ENCODE results near the gene PLPP4.

PLPP4 gene

GRCh38 chr10:120543291-120543690, 86.3 kb downstream of the PLPP4 start:
- no peak overlapping the region for H3K4me3 Mint-ChIP-seq
- no peak overlapping the region for H3K27ac Mint-ChIP-seq
- no peaks in the 10 kb centered on the region for H3K4me1 Mint-ChIP-seq (ENCODE audit: low read depth)
- no peaks in the 10 kb centered on the region for H3K36me3 Mint-ChIP-seq
- no peaks in the 10 kb centered on the region for H3K9me3 Mint-ChIP-seq (ENCODE audit: low read depth)
- peaks cover 1% of the 10 kb centered on the region for H3K27me3 Mint-ChIP-seq

GRCh38 chr10:120548210-120548609, 91.2 kb downstream of the PLPP4 start:
- Mint-ChIP-seq H3K9me3 (ENCODE audit: low read depth) (no peaks in the 10 kb centered on the region), H3K4me1 (ENCODE audit: low read depth) (no peaks in the 10 kb centered on the region), H3K27ac (no peak overlapping the region), H3K4me3 (no peak overlapping the region), H3K36me3 (no peaks in the 10 kb centered on the region), H3K27me3 (no peaks in the 10 kb centered on the region)

- Mint-ChIP-seq H3K36me3 (no peaks in the 10 kb centered on the region), H3K4me3 (no peak overlapping the region), H3K27me3 (no peaks in the 10 kb centered on the region), H3K9me3 (ENCODE audit: low read depth) (peaks cover 11% of the 10 kb centered on the region), H3K4me1 (ENCODE audit: low read depth) (no peaks in the 10 kb centered on the region), H3K27ac (no peak overlapping the region)
Measured at GRCh38 chr10:120552262-120552661, 95.2 kb downstream of the PLPP4 start.

- Mint-ChIP-seq H3K4me1 (ENCODE audit: low read depth) (no peaks in the 10 kb centered on the region), H3K4me3 (no peak overlapping the region), H3K27me3 (no peaks in the 10 kb centered on the region), H3K27ac (no peak overlapping the region), H3K36me3 (no peaks in the 10 kb centered on the region), H3K9me3 (ENCODE audit: low read depth) (peaks cover 11% of the 10 kb centered on the region)
Measured at GRCh38 chr10:120553911-120554310, 96.9 kb downstream of the PLPP4 start.

GRCh38 chr10:120555436-120555835, 98.4 kb downstream of the PLPP4 start:
- no peaks in the 10 kb centered on the region for H3K36me3 Mint-ChIP-seq
- no peak overlapping the region for H3K27ac Mint-ChIP-seq
- no peaks in the 10 kb centered on the region for H3K27me3 Mint-ChIP-seq
- no peak overlapping the region for H3K4me3 Mint-ChIP-seq
- no peaks in the 10 kb centered on the region for H3K4me1 Mint-ChIP-seq (ENCODE audit: low read depth)
- peaks cover 11% of the 10 kb centered on the region for H3K9me3 Mint-ChIP-seq (ENCODE audit: low read depth)

- peaks cover 11% of the 10 kb centered on the region for H3K9me3 Mint-ChIP-seq (ENCODE audit: low read depth)
- no peaks in the 10 kb centered on the region for H3K27me3 Mint-ChIP-seq
- no peaks in the 10 kb centered on the region for H3K36me3 Mint-ChIP-seq
- no peak overlapping the region for H3K4me3 Mint-ChIP-seq
- H3K4me1 Mint-ChIP-seq (ENCODE audit: low read depth): no peaks in the 10 kb centered on the region
- H3K27ac Mint-ChIP-seq: no peak overlapping the region
Measured at GRCh38 chr10:120555842-120556532, 99.0 kb downstream of the PLPP4 start.

GRCh38 chr10:120557311-120557710, 100.3 kb downstream of the PLPP4 start:
- Mint-ChIP-seq H3K27me3 (no peaks in the 10 kb centered on the region), H3K9me3 (ENCODE audit: low read depth) (peaks cover 11% of the 10 kb centered on the region), H3K27ac (no peak overlapping the region), H3K36me3 (no peaks in the 10 kb centered on the region), H3K4me3 (no peak overlapping the region), H3K4me1 (ENCODE audit: low read depth) (no peaks in the 10 kb centered on the region)

GRCh38 chr10:120559800-120560199, 102.8 kb downstream of the PLPP4 start:
- Mint-ChIP-seq H3K36me3 (no peaks in the 10 kb centered on the region), H3K27me3 (no peaks in the 10 kb centered on the region), H3K9me3 (ENCODE audit: low read depth) (peaks cover 3% of the 10 kb centered on the region), H3K4me3 (no peak overlapping the region), H3K4me1 (ENCODE audit: low read depth) (no peaks in the 10 kb centered on the region), H3K27ac (no peak overlapping the region)

GRCh38 chr10:120562956-120563355, 105.9 kb downstream of the PLPP4 start:
- no peaks in the 10 kb centered on the region for H3K4me1 Mint-ChIP-seq (ENCODE audit: low read depth)
- no peaks in the 10 kb centered on the region for H3K36me3 Mint-ChIP-seq
- no peaks in the 10 kb centered on the region for H3K27me3 Mint-ChIP-seq
- no peak overlapping the region for H3K27ac Mint-ChIP-seq
- H3K9me3 Mint-ChIP-seq (ENCODE audit: low read depth): no peaks in the 10 kb centered on the region
- no peak overlapping the region for H3K4me3 Mint-ChIP-seq

GRCh38 chr10:120570418-120570817, 113.4 kb downstream of the PLPP4 start:
- Mint-ChIP-seq H3K4me1 (ENCODE audit: low read depth) (no peaks in the 10 kb centered on the region), H3K4me3 (no peak overlapping the region), H3K36me3 (no peaks in the 10 kb centered on the region), H3K9me3 (ENCODE audit: low read depth) (no peaks in the 10 kb centered on the region), H3K27ac (no peak overlapping the region), H3K27me3 (peaks cover 2% of the 10 kb centered on the region)

GRCh38 chr10:120571266-120571665, 114.2 kb downstream of the PLPP4 start:
- H3K4me1 Mint-ChIP-seq (ENCODE audit: low read depth): no peaks in the 10 kb centered on the region
- H3K36me3 Mint-ChIP-seq: no peaks in the 10 kb centered on the region
- H3K27me3 Mint-ChIP-seq: peaks cover 2% of the 10 kb centered on the region
- no peaks in the 10 kb centered on the region for H3K9me3 Mint-ChIP-seq (ENCODE audit: low read depth)
- no peak overlapping the region for H3K27ac Mint-ChIP-seq
- no peak overlapping the region for H3K4me3 Mint-ChIP-seq

- no peak overlapping the region for H3K4me3 Mint-ChIP-seq
- H3K9me3 Mint-ChIP-seq (ENCODE audit: low read depth): no peaks in the 10 kb centered on the region
- peaks cover 2% of the 10 kb centered on the region for H3K27me3 Mint-ChIP-seq
- H3K4me1 Mint-ChIP-seq (ENCODE audit: low read depth): no peaks in the 10 kb centered on the region
- no peaks in the 10 kb centered on the region for H3K36me3 Mint-ChIP-seq
- H3K27ac Mint-ChIP-seq: no peak overlapping the region
Measured at GRCh38 chr10:120572307-120572706, 115.3 kb downstream of the PLPP4 start.

GRCh38 chr10:120573355-120573754, 116.3 kb downstream of the PLPP4 start:
- H3K4me3 Mint-ChIP-seq: no peak overlapping the region
- no peaks in the 10 kb centered on the region for H3K4me1 Mint-ChIP-seq (ENCODE audit: low read depth)
- H3K27me3 Mint-ChIP-seq: peaks cover 2% of the 10 kb centered on the region
- H3K36me3 Mint-ChIP-seq: no peaks in the 10 kb centered on the region
- no peak overlapping the region for H3K27ac Mint-ChIP-seq
- H3K9me3 Mint-ChIP-seq (ENCODE audit: low read depth): no peaks in the 10 kb centered on the region

- H3K27ac Mint-ChIP-seq: no peak overlapping the region
- no peaks in the 10 kb centered on the region for H3K36me3 Mint-ChIP-seq
- no peaks in the 10 kb centered on the region for H3K9me3 Mint-ChIP-seq (ENCODE audit: low read depth)
- H3K27me3 Mint-ChIP-seq: peaks cover 2% of the 10 kb centered on the region
- H3K4me1 Mint-ChIP-seq (ENCODE audit: low read depth): no peaks in the 10 kb centered on the region
- H3K4me3 Mint-ChIP-seq: no peak overlapping the region
Measured at GRCh38 chr10:120574981-120575380, 118.0 kb downstream of the PLPP4 start.

GRCh38 chr10:120575411-120575810, 118.4 kb downstream of the PLPP4 start:
- H3K9me3 Mint-ChIP-seq (ENCODE audit: low read depth): no peaks in the 10 kb centered on the region
- no peaks in the 10 kb centered on the region for H3K4me1 Mint-ChIP-seq (ENCODE audit: low read depth)
- H3K4me3 Mint-ChIP-seq: no peak overlapping the region
- H3K36me3 Mint-ChIP-seq: no peaks in the 10 kb centered on the region
- no peak overlapping the region for H3K27ac Mint-ChIP-seq
- peaks cover 2% of the 10 kb centered on the region for H3K27me3 Mint-ChIP-seq

GRCh38 chr10:120578134-120578533, 121.1 kb downstream of the PLPP4 start:
- H3K27me3 Mint-ChIP-seq: no peaks in the 10 kb centered on the region
- no peaks in the 10 kb centered on the region for H3K4me1 Mint-ChIP-seq (ENCODE audit: low read depth)
- H3K9me3 Mint-ChIP-seq (ENCODE audit: low read depth): no peaks in the 10 kb centered on the region
- no peaks in the 10 kb centered on the region for H3K36me3 Mint-ChIP-seq
- H3K27ac Mint-ChIP-seq: no peak overlapping the region
- H3K4me3 Mint-ChIP-seq: no peak overlapping the region
